GM12874 (cell line): ENCODE data around the gene UBAP1.

Source experiments
- TF ChIP-seq, protein P1 (sequence below): IDR thresholded peaks from 2 replicates; pipeline ENCODE4 v1.5.1; 2011; ENCODE audit warnings: low read depth, mild to moderate bottlenecking, control low read depth, low read length, moderate library complexity; ENCODE audit not compliant: insufficient read depth

Gene UBAP1

DNA sequence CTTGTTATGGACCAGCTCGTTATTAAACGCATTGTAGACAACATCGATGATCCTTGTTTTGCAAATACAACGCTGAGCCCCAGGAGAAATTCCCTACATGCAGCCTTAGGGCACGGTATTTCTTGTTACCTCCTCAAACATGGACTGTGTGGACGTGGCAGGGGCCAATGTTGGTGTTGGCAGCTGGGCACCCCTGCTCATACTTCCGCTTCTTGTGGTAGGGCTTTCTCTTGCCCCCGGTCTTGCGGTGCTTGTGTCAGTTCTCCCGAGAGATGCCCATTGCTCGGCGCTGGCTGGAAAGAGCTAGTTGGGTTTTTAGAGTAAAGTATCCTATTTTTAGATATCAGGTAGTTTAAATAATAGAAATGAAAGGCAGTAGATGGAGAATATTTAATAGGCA, 45.5 kb downstream of the UBAP1 start:
- TF ChIP-seq, protein P1, sequence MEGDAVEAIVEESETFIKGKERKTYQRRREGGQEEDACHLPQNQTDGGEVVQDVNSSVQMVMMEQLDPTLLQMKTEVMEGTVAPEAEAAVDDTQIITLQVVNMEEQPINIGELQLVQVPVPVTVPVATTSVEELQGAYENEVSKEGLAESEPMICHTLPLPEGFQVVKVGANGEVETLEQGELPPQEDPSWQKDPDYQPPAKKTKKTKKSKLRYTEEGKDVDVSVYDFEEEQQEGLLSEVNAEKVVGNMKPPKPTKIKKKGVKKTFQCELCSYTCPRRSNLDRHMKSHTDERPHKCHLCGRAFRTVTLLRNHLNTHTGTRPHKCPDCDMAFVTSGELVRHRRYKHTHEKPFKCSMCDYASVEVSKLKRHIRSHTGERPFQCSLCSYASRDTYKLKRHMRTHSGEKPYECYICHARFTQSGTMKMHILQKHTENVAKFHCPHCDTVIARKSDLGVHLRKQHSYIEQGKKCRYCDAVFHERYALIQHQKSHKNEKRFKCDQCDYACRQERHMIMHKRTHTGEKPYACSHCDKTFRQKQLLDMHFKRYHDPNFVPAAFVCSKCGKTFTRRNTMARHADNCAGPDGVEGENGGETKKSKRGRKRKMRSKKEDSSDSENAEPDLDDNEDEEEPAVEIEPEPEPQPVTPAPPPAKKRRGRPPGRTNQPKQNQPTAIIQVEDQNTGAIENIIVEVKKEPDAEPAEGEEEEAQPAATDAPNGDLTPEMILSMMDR: no peak

DNA sequence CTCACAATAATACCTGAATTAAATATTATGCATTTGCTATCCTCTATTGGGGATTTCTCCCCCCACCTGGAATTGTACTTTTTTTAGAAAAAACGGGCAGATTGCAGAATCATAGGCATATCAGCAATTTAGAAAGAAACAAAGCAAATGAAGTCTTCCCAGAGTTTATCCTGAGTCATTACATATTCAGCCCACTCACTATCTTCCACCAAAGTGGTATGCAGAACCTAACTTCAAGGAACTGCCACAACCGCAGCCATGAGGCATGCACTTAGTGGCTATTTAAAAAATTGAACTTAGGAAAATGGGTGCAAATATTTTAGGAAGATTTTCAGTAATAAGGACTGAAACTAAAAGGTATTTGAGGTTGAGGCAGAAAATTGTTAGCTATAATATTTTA, 48.6 kb downstream of the UBAP1 start:
- TF ChIP-seq, protein P1: no peak

DNA sequence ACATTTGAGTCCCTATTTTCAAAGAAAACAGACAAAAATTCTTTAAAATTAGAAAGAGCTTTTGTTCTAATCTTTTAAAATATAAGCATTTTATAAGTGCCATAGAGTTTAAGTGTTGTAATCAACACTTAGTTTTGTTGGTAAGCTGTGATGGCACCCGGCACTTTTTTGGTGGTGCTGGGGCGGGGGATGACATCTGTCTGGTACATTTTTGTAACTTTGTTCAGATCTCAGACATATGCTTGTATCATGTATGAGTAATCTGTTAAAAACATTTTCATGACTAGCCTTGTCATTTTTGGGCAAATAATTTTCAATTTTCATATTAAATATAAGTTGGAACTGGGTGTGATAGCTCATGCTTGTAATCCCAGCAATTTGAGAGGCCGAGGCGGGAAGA, 51.7 kb downstream of the UBAP1 start:
- TF ChIP-seq, protein P1: no peak

DNA sequence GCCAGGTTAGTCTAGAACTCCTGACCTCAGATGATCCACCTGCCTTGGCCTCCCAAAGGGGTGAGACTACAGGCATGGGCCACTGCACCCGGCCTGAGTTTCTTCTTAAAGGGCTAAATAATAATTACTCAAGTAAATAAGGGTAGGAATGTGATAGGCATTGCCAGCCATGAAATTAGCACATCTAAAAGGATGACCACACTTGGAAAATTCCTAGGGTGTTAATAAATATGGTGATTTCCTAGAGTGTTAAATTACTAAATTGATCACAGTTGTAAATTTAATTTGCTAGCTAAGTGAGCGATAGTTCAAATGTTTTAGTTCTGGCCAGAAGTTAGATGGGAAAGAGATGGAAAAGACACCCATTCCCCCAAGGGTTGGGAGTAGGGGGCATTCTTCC, 53.4 kb downstream of the UBAP1 start:
- TF ChIP-seq, protein P1: no peak

DNA sequence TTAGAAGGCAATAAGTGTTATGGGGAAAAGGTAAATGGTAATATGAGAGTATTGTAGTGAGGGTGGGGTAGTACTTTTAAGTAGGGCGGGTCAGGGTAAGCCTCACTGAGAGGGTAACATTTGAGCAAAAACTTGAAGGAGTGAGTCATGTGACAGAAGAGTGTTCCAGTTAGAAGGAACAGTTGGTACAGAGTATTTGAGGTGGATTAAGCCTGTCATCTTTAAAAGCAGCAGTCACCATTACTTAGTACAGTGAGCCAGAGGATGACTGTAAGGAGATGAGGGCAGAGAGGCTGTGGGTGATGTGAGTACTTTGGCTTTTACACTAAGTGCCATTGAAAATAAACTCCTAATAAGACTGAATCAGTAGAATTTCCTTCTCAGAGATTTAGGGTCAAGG, 54.8 kb downstream of the UBAP1 start:
- TF ChIP-seq, protein P1: no peak

DNA sequence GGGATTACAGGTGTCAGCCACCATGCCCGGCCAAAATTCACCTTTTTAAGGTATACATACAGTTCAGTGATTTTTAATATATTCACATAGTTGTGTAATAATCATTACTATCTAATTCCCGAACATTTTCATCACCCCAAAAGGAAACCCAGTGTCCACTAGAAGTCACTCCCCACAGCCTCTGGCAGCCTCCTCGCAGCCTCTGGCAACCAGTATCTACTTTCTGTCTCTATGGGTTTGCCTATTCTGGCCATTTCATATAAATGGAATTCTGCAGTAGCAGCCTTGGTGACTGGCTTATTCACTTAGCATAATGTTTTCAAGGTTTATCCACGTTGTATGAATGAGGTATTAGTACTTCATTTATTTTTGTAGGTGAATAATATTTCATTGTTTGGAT, 59.0 kb downstream of the UBAP1 start:
- TF ChIP-seq, protein P1: no peak

DNA sequence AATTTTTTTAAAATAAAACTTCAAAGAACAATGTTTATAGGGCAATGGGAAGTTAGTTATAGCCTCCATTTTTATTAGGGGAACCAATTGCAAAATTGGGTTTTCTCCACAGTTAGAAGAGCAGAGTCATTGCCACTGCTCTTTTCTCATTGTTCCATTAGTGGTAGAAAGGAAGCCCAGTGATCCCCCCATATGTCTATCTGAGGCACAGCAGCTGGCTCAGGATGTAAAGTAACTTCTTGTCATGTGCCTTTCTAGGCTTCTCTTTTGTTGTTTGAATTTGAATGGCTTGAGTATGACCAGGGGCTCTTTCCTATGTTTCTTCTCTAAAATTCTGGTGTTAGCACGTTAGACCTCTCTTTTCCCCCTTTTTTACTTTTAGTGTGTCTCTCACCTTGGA, 61.2 kb downstream of the UBAP1 start:
- TF ChIP-seq, protein P1: no peak

DNA sequence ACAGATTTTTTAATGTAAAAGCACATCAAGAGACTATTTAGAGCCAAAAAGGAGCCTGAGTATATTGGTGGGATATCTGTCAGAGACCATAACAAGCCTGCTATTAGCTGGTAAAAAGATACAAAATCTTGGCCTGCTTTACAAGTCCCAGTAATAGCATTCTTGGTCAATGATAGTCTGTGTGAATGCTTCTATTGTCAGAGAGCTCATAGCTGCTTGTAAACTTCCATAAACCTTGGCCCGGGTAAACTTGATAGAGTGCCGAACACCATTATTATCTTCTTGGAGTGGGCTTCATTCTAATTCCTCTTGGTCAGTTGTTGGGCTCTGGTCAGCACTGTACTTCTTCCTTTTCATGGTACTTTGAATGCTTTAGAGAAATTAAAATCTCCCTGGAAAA, 64.0 kb downstream of the UBAP1 start:
- TF ChIP-seq, protein P1: no peak
